ENCODE results near the gene CDC25A.

The CDC25A gene

DNA sequence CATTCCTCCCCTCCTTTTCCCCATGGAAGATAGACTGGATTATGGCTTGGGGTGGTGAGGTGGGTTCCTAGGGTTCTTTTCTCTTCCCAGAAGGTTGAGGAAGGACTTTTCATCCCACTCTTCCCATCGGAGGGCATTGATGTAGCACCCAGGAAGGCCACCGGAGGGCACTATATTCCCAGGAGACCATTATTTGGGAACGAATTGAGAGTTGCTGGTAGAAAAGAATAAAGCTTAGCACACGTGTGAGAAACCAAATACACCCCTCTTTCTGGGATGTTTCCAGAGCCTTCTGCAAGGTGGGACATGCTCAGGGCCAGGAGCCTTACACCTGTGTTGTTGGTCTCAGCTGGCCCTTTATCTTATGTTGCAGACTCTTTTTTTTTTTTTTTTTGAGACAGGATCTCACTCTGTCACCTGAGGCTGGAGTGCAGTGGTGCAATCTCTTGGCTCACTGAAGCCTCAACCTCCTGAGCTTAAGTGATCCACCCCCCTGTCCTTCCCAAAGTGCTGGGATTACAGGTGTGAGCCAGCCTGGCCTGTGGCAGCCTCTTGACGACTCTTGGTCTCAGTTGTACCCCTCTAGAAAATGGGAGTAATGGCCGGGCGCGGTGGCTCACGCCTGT, 6.3 kb upstream of the CDC25A start:
- DNase-seq, result no peak

DNA sequence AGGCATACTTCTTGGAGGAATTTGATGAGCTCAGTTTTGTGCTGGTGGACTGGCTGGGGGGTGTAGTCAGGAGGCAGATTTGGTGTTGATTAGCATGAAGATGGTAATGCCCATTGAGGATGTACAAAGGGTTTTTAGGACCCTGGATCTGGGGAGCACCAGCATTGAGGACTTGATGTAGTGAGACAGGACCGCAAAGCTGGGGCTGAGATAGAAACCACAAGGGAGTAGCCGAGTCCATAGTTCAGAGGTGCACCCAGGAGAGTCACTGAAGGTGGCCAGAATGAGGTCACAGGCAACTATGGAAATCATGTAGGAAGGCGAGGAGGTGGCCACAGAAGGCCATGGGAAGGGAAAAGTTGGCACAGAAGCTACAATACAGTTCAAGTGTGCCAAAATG, 2.7 kb upstream of the CDC25A start:
- DNase-seq, result no peak

DNA sequence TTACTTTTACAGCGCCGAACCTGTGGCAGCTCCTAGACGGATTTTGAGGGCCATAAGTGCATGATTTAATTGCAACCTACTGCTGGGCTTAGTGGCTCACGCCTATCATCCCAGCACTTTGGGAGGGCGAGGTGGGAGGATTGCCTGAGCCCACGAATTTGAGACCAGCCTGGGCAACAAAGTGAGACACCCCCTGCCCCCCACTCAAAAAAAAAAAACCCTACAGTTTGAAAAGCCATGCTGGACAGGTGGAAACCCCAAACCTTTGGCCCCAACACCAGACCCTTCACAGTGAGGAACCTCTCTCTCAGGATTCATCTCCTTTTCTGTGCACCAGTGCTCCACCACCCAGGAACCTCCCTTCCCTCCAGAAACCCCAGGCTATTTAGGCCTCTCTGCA, 1.1 kb upstream of the CDC25A start:
- DNase-seq, result no peak

DNA sequence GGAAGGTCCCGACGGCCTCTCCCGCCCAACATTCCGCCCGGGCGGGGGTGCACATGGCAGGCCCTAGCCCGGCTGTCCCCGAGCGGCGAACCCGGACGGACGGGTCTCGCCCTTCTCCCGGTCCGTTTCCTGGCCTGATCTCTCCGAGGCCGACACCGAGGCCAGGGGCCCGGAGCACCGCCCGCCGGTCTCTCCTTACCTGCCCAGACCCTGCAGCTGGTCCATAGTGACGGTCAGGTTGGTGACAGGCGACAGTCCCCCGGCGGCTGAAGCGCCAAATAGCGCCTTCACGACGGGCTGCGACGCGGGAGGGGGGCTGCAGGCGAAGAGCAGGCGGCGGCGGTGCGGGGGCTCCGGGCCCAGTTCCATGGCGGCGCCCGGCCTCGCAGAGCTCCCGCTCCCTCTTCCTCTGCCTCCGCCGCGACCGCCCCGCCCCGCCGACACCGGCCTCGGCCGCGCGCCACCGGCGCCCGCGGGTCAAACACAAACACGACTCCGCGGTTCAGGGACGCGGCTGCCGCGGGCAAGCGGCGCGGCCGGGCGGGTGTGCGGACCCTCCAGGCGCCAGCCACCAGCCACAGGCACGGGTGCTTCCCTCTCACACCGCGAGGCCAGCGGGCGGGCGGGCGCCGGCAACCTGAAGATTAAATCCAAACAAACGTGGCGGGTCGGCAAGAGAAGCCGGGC, 495 bp downstream of the CDC25A start:
- DNase-seq, result no peak

DNA sequence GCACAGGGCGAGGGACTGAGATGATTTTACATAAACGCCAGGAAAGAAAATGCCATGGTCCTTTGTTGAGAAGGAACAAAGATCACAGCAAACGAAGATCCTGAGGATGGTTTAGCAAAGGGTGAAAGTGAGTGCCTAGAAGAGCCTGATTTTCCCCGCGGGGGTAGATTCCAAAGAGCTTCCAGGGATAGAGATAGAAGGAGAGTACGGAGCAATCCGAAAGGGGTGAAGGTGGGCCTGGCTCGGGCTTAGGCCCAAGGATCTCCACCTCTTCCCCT, 977 bp downstream of the CDC25A start:
- DNase-seq, result no peak

DNA sequence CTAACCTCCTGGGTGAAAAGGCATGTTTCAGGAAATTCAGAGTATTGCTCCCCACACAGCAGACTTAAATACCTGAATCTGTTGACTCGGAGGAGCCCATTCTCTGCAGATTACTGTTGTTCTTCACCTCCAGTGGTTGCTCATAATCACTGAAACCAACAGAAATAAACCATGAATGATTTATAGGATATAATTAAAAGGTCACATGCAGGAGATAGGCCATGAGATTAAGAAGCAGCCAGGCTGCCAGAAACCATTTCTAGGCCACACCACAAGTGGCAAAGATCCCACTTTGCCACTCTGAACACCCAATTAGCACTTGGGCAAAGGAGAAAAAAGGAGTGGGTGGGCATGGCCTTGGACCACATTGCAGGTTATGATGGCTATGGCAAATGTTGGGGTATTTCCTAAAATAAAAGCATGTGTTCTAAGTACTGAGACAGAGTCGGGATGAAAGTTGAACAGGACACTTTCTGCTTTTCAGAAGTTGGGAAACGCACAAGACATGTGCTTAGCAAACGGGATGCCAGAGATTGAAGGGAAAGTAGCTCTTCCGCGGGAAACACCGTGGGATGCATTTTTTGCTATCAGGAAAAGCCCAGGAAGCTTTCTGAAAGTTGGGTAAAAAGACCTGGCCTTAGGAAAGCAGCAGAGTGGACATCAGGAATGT, 1.5 kb downstream of the CDC25A start:
- no peak for DNase-seq

DNA sequence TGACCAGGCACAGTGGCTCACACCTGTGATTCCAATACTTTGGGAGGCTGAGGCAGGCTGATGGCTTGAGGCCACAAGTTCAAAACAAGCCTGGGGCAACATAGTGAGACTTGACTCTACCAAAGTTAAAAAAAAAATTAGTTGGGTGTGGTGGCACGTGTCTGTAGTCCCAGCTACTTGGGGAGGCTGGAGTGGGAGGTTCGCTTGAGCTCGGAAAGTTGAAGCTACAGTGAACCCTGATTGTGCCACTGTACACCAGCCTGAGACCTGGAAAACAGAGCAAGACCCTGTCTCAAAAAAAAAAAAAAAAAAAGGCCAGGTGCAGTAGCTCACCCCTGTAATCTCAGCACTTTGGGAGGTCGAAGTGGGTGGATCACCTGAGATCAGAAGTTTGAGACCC, 3.1 kb downstream of the CDC25A start:
- no peak for DNase-seq

DNA sequence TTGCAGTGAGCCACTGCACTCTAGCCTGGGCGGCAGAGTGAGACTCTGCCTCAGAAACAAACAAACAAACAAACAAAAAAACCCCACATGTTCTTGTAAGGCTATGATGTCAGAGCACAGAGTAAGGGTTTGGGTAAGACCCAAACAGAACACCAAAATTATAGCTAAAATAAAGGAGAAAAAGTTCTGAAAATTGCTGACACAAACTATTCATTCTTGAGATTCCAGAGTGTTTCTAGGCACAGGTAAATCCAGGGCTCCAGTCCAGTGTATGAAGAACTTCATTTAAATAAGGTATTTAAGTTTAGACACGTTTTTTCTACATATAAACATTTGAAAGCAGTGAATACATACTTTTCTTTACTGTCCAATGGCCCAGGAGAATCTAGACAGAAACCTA, 3.9 kb downstream of the CDC25A start:
- DNase-seq, result no peak

DNA sequence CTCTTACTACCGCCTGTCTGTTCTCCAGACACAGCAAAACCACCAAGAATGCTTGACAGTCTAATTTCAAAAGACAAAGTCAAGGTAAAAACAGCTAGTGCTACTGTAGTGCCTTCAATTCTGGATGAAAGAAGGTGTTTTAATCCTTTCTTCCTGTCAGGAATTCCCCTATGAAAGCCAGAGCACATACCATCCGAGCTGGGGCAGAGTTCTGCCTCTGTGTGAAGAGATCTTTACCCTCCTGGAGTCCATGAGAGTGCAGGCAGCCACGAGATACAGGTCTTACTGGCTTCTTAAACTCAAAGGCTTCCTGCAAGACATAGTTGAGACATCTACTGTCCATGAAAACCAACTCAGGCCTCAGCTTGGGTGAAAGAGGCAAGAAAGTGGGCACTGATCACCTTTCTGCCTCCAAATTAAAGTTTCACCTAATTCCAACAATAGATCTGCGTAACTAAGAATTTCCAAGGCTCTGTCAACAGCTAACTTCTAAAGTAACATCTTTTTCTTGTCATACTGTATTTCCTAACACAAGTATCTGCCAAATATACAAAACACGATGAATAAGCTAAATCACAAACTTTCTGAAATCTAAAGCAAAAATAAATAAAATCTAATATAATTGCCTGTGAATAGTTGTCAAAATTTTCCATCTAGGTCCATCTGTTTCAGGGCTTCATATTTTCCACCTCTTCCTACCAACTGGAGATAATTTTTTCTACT, 7.5 kb downstream of the CDC25A start:
- DNase-seq, result no peak

DNA sequence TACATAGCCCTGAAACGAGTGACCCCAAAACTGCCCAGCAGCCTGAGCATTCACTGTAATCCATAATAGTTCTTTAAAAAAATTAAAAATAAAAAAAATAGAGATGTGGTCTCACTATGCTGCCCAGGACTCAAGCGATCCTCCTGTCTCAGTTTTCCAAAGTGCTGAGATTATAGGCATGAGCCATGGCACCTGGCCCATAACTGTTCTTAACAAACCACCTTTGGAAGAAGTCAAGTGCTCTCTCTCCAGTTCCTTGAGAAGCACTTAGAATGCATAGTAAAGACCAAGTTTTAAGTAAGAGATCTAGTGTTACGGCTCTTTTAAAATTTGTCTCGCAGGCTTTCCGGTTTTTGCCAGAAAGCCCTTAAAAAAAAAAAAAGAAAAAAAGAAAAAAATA, 8.2 kb downstream of the CDC25A start:
- DNase-seq, result no peak

DNA sequence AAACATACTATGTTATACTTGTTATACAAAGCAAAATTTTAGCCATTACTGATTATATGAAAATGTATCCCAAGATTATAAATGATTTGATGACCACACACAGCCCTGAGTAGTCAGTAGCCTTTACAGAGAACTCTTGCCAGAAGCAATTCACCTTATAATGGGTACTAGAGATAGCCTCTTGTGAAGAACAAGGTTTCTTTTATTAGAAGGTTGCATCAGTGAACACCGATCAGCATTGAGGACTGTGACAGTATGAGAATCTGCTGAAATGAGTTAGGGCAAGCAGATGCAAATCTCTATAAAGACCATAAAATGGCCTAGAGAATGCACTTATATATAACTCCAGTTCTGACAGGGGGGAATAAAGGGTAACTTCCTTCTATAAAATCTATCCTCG, 10.1 kb downstream of the CDC25A start:
- no peak for DNase-seq

DNA sequence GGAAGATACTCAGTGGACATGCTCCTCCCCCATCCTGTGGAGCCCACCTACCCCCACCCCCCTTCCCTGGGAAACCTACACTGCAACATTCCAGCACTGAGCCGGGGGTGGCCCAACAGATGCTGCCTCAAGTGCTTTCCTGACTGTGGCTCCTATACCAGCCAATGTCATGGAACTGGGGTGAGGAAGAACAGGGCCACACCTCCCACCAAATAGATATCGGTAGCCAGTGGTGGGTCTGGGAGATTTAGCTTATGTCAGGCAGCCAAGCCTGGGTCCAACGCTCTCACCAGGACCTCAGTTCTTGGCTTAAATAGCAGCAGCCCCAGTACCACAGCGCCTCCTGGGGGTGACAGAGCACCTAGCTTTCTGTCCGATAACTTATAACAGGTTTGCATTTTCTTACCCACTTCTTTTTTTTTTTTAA, 30.3 kb downstream of the CDC25A start:
- DNase-seq, result peak; percentile 50

DNA sequence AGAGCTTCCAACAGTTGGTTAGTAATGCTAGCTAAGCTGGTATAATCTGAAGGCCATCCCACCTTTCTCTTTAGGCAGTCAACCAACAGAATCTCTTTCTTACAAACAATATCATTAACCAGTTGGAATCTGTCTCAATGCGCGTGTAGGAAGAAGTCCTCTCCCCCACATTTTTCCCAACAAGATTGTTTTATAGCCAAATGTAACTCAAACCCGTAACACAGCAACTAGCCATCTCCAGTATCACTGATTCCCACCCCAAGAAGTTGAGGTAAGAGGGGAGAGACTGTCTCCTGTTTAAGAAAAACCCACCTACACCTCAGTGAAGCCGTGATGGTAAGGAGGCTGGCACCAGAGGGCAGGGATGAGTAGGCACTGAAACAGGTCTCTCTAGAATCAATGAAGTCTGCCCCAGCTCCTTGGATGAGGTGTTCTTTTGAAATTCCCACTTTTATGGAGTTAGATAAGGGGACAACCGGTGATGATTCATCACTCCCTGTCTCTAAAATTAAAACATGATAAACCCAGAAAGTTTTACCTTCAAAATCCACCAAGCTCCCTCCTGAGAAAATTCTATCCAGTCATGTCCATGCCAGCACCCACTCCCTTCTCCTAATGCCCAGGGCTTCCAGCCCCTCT, 30.9 kb downstream of the CDC25A start:
- no peak for DNase-seq

DNA sequence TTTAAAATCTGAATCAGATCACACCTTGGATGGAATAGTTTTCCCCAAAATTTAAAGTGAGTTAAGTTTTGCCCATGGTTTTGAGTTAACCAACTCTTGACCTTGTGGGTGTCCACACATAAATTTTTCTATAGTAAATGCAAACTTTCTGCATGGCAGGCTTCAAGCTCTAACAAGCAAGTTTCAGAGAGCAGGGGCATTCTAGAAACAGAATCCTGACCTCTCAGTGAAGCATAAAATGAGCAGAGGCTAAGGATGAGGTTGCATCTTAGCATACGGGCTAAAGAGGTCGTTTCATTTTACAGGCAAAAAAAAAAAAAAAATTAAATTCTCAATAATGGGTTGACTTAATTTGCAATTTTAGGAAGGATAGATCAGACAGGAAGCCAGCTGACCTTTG, 32.1 kb downstream of the CDC25A start:
- no peak for DNase-seq

DNA sequence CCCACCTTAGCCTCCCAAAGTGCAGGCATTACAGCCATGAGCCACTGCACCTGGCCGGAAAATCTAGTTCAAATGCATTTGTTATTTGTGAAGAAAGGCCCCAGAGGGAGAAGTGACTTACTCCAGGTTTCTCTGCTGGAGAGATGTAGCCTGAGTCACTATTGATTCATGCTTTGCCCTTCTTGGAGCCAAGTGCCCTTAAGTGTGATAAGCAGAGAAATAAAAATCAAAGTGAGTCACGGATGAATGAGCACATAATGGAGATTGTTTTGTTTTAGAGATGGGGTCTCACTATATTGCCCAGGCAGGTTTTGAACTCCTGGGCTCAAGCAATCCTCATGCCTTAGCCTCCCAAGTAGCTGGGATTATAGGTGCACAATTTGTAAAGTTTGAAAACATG, 33.1 kb downstream of the CDC25A start:
- DNase-seq, result no peak

DNA sequence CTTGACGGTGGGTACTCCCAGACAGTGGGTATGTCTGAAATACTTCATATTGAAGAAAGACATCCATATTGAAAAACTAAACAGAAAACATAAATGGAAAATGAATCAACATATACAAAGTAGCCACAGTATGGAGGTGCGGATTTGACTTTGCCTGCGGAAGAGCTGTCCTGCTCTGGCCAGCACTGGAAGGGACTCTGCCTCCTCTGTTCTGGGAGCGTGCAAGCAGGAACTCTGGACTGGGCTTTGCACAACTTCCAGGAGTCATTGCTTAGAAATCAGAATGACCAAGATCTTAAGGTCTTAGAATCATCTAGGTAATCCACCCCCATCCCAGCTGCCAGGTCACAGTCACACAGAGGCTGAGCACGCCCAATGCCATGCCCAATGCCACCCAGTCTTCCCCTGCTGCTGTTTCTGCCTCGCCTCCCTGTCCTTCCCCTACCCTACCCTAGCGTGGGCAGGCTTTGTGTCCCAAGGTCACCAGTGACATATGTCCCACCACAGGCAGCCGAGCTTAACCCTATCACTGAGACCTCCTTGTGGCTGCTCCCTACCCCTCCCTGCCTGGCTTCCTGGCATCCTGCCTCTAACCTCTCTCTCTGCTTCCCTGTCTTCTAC, 36.3 kb downstream of the CDC25A start:
- no peak for DNase-seq

DNA sequence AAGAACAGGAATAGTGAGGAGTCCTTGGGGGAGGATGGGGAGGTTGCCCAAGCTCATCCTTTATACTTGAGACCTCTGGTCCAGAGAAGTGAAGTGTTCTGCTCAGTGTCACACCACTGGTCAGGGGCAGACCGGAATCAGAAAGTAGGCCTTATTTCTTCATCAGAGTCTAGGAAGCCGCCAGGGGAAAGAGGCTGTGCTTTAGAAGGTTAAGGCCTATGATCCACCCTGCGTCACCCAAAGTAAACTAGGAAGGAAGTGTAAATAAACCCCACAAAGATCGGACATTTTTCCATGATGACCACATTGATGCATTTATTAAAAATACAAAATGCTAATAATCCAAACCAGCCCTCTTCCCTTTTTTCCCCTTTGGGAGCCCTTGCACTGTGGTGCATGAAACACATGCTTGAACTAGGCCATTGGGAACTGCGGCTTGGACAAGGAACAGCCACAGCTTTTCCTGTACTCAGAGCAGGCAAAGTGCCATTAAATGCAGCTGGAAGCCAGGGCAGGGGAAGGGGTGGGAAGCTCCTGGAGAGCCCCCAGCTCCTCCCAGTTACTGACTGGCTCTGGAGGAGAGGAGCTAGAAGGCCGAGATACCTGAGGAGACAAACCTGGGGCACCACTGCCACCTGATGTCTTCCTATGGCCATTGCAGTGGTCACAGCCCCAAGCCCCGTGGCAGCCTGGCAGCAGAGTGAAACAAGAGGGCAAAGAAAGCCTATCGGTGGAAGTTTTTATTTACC, 37.0 kb downstream of the CDC25A start:
- peak; percentile 51 for DNase-seq

DNA sequence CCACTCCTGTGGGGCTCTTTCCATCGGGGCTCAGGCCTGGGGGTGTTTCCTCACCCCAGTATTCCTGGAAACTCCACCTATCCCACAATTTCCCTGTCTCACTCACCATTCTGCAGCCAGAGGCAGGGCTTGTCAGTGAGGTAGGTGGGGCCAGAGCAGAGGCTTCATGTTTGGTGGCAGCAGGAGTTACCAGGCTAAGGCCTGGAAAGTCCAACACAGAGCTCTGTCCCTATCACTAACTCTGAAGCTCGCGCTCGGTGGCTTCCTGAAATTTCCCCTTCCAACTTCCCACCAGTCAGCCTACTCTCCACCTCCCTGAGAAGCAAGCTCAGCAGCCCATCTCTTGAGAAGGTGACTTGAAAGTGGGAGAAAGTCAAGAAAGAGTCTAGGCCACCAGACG, 44.2 kb downstream of the CDC25A start:
- no peak for DNase-seq

DNA sequence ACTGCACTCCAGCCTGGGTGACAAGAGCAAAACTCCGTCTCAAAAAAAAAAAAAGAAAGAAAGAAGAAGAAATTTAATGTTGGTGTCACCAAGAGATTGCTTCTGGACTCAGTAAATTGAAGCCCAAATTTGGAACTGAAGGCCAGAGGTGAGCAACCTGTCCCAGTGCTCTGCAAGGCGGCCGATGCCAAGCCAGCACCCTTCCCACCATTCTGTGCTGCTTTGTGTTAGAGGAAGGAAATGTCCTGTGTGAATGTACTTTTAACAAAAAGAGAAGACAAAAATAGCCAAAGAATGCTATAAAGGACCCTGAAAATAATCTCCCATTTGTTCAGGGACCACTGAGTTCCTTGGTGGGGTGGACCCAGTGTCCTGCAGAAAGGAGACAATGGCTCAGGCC, 44.6 kb downstream of the CDC25A start:
- no peak for DNase-seq

DNA sequence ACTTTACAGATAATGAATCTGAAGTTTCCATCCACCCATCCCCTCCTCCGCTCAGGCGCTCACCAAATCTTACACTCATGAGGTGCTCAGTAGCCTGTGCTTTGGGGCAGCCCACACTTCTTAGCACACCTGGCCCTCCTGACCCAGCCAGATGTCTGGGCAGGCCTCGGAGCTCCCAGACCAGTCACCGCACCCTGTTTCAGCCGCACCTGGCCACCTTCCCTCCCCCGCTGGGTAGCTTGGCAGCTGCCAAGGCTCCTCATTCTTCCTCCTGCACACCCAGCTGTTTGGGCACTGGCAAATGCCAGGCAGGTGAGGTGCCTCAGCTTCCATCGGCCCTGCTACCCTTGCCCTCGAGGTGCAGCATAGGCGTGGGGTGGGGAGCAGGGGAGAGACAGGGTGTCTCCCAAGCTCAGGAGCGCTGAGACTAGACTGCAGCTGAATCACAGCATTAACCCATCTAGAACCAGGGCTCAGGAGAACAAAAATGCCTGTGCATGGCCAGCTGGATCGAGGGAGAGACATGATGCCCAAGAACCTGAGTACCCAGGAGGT, 45.8 kb downstream of the CDC25A start:
- DNase-seq, result no peak

DNA sequence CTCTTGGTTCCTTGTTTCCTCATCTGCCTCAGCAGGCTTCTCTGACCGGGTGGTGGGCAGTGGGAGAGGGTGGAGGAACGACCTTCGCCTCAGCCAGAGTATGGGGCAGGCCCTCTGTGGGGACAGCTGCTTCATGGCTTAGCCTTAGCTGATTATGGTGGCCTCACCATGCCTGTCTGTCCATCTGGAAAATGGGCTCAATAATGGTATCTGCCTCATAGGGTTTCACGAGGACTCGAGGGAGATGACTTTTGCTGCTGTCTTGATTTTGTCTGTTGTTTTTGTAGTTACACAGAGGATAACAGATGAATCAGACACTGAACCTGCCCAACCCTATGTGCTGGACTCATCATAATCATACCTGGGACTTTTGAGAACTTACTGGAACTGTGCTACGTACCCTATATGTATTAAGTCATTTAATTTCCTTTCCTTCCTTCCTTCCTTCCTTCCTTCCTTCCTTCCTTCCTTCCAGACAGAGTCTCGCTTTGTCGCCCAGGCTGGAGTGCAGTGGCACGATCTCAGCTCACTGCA, 46.5 kb downstream of the CDC25A start:
- DNase-seq, result no peak

Data from activated CD4-positive, CD25-positive, alpha-beta regulatory T cell treated with anti-CD3 and anti-CD28 coated beads, Interleukin-2, amount 50 U/mL, for 72 hours (primary cell).